Kidney tubule cell (primary cell): ENCODE measurements around the gene CYP27A1.
A peak's percentile ranks its signal among the peaks of the same experiment; 100 is the strongest.

Source experiments
- DNase-seq: peaks from one replicate; pipeline ENCODE4 v3.0.0-alpha.2; 2018; ENCODE audit warnings: low spot score

The CYP27A1 gene

DNA sequence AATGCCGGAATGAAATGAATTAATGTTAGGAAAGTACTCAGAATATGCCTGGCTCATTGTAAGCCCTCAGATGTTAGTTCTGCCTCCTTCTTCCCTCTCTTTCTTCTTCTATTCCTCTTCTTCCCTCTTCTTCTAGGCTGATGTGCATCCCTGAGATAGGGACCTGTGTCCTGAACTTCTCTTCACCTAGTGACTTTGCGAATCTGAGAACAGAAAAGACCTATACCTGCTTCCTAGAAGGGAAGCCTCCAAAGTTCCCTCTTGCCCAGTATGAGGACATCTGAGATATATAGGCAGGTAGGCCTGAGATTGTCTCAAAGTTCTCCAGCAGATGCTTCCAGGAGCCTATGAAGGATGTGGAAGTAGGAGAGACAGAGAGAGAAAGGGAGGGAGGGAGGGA lies 8.1 kb upstream of the CYP27A1 start:
- DNase-seq, result no peak

DNA sequence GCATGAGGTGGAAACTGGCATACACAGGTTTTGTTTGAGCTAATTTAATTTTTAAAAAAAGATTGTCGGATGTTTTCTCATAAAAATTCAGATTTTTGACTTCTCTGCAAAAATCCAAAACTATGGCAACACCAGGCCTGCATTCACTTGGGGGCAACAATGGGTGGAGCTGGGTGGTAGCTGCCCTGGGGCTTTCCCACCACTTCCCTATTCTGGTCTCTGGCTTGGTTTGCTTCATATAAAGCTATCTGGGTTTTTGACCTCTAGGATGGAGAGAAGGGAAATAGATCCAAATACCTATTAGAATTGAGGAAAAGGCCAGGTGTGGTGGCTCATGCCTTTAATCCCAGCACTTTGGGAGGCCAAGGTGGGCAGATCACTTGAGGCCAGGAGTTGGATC lies 5.5 kb upstream of the CYP27A1 start:
- DNase-seq, result no peak

- peak; percentile 45 for DNase-seq
Measured at GRCh38 chr2:218777276-218777990, 4.5 kb upstream of the CYP27A1 start.

DNA sequence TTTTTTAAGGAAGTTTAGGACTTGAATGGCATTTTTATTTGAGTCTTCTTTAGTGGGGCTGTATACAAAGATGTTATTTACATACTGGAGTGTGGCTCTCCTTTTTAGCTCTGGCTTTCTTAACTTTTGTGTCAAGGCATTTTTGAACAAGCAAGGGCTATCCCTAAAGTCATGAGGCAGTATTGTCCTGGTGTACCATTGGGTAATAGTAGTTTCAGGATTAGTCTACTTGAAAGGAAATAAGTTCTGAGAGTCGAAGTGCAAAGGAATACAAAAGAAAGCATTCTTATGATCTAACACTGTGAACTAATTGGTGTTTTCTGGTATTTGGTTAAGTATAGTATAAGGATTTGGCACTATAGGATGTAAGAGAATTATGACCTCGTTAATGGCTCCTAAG lies 1.9 kb upstream of the CYP27A1 start:
- DNase-seq, result no peak

DNA sequence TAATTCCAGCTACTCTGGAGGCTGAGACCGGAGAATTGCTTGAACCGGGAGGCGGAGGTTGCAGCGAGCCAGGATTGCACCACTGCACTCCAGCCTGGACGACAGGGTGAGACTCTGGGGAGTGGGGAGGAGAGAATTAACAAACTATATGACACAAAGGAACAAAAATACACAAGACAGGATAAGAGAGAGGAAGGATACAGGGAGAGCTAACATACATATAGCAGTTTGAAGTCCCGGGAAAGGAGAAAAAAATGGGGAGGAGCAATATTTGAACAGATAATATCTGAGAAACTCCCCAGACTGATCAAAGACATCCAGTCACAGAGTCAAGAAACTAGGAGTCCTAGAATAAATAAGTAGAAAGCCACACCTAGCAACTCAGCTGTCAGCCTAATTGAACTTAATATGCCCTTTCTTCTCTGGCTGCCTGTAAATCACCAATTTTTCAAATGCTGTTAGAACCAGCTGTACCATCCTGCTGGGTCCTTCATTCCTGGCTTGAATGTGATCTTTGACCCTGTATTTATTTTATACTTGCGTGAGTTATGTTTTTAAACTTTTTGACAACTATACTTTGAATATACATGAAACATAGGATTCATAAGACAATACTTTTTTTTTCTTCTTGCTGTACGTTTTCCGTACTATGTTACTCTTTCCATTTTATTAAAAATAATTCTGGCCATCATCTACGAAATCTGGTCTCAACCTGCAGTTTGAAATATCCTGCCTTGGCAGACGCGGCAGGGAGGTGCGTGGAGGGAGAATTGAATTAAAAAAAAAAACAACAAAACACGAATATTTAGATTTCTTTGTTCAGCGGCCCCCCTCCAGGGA lies 876 bp upstream of the CYP27A1 start:
- no peak for DNase-seq

DNA sequence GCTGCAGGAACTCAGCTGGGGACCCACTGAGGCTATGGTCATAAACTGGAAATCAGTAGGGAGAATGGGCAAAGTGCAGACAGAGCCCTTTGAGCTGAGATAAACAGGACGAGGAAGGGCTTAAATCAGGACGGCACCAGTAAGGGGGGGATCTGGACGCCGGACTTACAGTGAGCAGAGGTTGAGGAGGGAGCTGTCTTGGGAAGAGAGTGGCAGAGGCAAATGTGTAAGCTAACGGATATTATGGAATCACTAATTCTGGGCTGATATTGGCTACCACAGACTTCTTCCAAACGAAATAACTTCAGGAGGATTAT lies 539 bp downstream of the CYP27A1 start:
- DNase-seq, result peak; percentile 21

- DNase-seq, result no peak
Measured at GRCh38 chr2:218783688-218784087, 1.7 kb downstream of the CYP27A1 start.

DNA sequence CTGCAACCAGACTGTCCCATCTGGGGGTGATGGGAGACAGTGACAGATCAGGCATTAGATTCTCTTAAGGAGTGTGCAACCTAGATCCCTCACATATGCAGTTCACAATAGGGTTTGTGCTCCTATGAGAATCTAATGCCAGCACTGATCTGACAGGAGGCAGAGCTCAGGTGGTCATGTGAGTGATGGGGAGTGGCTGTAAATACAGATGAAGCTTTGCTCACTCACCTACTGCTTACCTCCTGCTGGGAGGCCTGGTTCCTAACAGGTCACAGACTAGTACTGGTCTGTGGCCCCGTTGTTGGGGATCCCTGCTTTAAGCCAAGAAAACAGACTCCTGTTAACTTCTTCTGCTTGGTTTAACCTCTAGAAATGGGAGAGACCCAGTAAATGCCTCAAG lies 3.2 kb downstream of the CYP27A1 start:
- DNase-seq, result peak; percentile 43

- no peak for DNase-seq
Measured at GRCh38 chr2:218786133-218786532, 4.2 kb downstream of the CYP27A1 start.

DNA sequence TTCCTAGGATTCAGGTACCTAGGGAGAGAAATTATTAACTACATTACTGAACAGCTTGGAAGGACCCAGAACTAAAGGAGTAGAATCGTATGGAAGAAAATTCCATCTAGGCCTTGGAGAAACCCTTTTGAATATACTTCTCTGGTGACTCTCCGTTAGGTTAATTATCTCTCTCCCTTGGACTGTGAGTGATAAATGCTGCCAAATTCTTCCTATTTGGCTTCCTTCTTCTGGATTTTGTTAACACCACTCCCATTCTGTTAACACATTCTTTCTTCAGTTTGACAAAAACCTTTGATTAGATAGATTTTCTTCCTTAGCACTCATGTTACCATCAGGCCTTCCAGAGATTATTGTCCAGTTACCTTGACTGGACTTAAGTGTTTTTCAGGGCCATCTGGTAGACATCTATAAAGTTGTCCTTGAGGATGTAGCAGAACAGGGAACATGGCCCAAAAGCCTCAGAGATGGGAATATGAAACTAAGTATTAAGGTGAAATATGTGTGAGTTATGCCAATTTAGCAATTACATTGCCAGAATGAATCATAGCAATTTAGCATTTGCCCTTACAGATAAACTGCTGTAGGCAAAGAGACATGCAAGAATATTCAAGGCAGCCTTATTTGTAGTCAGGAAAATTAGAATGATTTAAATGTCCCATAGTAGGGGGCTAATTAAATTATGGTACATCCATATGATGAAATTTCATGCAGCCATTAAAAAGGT lies 6.7 kb downstream of the CYP27A1 start:
- no peak for DNase-seq

GRCh38 chr2:218792433-218792832 lies 10.5 kb downstream of the CYP27A1 start:
- no peak for DNase-seq

GRCh38 chr2:218796691-218797090 lies 14.7 kb downstream of the CYP27A1 start:
- no peak for DNase-seq

- DNase-seq, result no peak
Measured at GRCh38 chr2:218798767-218799504, 17.0 kb downstream of the CYP27A1 start.

- DNase-seq, result no peak
Measured at GRCh38 chr2:218799990-218800389, 18.0 kb downstream of the CYP27A1 start.

DNA sequence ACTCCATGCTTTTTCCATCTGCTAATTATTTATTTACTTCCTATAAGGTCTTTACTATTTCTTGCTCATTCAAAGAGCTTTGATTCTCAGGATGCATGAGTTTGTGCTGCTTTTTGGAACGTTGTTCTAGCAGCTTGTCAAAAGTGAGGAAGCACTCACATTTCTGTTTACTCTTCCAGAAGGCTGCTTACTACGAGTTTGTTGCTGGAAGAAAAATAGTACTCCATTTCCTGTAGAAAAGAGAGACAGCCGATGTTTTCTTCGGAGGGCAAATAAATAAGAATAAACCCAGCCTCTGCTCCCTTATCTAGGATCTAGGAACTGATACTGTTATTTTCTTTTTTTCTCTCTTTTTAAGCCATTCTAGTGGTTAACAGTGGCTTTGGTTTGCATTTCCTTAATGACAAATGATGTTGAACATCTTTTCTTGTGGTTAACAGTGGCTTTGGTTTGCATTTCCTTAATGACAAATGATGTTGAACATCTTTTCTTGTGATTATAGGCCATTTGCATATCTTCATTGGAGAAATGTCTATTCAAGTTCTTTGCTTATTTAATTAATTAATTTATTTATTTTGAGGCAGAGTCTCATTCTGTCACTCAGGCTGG lies 20.5 kb downstream of the CYP27A1 start:
- DNase-seq, result no peak

- DNase-seq, result no peak
Measured at GRCh38 chr2:218804817-218805216, 22.9 kb downstream of the CYP27A1 start.

DNA sequence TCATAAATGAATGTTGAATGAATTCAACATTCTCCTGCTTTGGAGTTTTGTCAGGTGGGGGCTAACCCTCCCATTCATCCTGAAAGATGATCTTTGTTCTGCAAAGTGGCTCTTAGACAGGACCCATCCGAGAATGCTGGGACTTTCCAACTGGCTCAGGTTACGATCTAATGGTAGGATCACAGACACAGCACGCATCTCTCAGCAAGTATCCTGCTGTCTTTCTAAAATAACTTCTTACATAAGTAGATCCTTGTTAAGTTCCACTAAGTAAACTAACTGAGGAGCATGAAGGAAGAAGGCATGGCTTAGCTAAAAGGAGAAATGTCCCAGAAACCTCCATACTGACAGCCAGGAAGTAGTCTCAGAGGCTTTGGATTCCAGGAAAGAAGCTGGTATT lies 23.7 kb downstream of the CYP27A1 start:
- peak; percentile 28 for DNase-seq

GRCh38 chr2:218806346-218806978 lies 24.5 kb downstream of the CYP27A1 start:
- peak; percentile 93 for DNase-seq

DNA sequence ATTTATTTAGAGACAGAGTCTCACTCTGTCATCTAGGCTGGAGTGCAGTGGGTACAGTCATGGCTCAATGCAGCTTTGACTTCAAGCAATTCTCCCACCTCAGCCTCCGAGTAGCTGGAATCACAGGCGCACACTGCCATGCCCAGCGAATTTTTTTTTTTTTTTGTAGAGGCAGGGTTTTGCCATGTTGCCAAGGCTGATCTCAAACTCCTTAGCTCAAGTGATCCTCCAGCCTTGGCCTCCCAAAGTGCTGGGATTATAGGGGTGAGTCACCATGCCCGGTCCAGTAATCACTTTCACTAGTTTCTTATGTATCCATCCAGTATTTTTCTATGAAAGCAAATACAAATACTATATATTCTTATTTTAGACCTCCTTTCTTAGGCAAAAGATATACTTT lies 25.7 kb downstream of the CYP27A1 start:
- no peak for DNase-seq

- no peak for DNase-seq
Measured at GRCh38 chr2:218809515-218809914, 27.6 kb downstream of the CYP27A1 start.

DNA sequence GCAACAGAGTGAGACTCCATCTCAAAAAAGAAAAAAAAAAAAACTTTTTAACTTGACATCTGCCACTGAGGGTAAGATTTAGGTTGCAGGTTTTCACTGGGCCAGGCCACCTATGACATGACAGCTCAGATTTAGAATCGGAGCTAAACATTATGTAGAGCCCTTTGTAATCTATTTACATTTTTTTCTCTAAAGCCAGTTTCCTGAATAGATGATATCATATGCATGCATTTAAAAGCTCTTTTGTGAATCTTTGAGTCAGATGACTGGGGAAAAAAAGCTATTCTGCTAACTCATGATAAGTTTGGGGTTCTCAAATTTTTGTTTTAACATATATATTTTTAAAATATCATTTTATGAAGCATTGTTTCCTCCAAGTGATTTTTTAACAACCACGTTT lies 28.3 kb downstream of the CYP27A1 start:
- DNase-seq, result no peak
